ENCODE results near the gene DNAJC5.
"Not testable (repeated sequence)": the region's sequence is repeated elsewhere in the genome, so short reads cannot be mapped to it uniquely, and the experiment has no call there.

The DNAJC5 gene

GRCh38 chr20:63864978-63865640 is 29.8 kb upstream of the DNAJC5 start, which contains the start of gene TPD52L2:
Gene TPD52L2, plus strand, starts transcription at chr20:63865270. Its CDS starts 96 bp downstream, at chr20:63865366.
- H3K27ac Mint-ChIP-seq = peak within 1 kb of the TSS; percentile 83 to 96 (median 87)
- no peaks in the 10 kb centered on the region for H3K9me3 Mint-ChIP-seq
- no peaks in the 10 kb centered on the region for H3K27me3 Mint-ChIP-seq (ENCODE audit: low read depth)
- peaks cover 18% of the 10 kb centered on the region for H3K36me3 Mint-ChIP-seq (ENCODE audit: low read depth)
- peak within 1 kb of the TSS; percentile 88 to 94 (median 91) for H3K4me3 Mint-ChIP-seq
- TF ChIP-seq CTCF (IDR thresholded peaks at IDR 0.05; ENCODE audit: unreplicated experiment in 3 of 3) = no peak
- H3K4me1 Mint-ChIP-seq = peaks cover 23% of the 10 kb centered on the region

- H3K4me3 Mint-ChIP-seq = peak overlapping the region; percentile 88 to 94 (median 91)
- H3K27me3 Mint-ChIP-seq (ENCODE audit: low read depth); H3K27ac Mint-ChIP-seq; H3K9me3 Mint-ChIP-seq: not testable (repeated sequence)
- peaks cover 23% of the 10 kb centered on the region for H3K4me1 Mint-ChIP-seq
- H3K36me3 Mint-ChIP-seq (ENCODE audit: low read depth) = peaks cover 23% of the 10 kb centered on the region
These were observed 27.9 kb upstream of the DNAJC5 start for GRCh38 chr20:63867042-63867441.

DNA sequence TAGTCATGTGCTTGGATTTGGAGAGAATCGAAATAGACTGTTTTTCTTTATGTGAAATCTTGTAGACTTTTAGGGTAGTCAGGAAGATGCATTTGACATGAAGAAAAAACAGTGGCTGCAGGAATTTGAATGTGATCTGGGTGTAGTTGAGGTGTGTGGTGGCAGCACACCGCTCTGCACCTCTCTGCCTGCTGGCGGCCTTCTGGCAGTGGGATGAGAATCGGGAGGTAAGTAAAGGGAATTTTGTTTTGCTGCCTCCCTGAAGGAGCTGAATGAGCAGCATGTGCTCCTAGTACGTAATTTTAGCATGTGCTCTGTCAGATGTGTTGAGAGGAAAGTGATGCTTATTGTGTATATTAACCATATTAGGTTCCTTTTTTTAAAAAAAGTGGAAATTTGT is 26.7 kb upstream of the DNAJC5 start:
- no peak overlapping the region for H3K27ac Mint-ChIP-seq
- peak overlapping the region; percentile 48 to 79 (median 72) for H3K4me3 Mint-ChIP-seq
- peaks cover 24% of the 10 kb centered on the region for H3K36me3 Mint-ChIP-seq (ENCODE audit: low read depth)
- no peaks in the 10 kb centered on the region for H3K9me3 Mint-ChIP-seq
- no peaks in the 10 kb centered on the region for H3K27me3 Mint-ChIP-seq (ENCODE audit: low read depth)
- peaks cover 23% of the 10 kb centered on the region for H3K4me1 Mint-ChIP-seq
- TF ChIP-seq CTCF (IDR thresholded peaks at IDR 0.05; ENCODE audit: unreplicated experiment in 3 of 3) = no peak

DNA sequence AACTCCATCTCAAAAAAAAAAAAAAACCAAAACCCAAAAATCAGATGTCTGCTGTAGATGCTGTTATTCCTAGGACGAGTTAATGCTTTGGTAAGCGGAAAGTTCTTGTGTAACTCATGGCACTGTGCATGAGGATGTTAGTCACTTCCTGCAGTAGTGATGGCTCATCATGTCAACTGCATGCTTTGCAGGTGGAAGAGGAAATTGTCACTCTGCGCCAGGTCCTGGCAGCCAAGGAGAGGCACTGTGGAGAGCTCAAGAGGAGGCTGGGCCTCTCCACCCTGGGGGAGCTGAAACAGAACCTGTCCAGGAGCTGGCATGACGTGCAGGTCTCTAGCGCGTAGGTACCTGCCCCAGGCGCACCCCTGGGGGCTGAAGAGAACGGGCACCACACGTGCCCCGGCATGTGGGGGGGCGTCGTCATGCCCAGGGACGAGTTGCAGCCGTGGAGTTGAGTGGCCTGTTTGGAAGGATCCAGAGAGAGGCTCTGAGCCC is 21.4 kb upstream of the DNAJC5 start:
- no peak for TF ChIP-seq CTCF (IDR thresholded peaks at IDR 0.05; ENCODE audit: unreplicated experiment in 3 of 3)
- Mint-ChIP-seq H3K4me1 (peaks cover 17% of the 10 kb centered on the region), H3K9me3 (no peaks in the 10 kb centered on the region), H3K4me3 (no peak overlapping the region), H3K36me3 (ENCODE audit: low read depth) (peaks cover 46% of the 10 kb centered on the region), H3K27me3 (ENCODE audit: low read depth) (no peaks in the 10 kb centered on the region), H3K27ac (no peak overlapping the region)

DNA sequence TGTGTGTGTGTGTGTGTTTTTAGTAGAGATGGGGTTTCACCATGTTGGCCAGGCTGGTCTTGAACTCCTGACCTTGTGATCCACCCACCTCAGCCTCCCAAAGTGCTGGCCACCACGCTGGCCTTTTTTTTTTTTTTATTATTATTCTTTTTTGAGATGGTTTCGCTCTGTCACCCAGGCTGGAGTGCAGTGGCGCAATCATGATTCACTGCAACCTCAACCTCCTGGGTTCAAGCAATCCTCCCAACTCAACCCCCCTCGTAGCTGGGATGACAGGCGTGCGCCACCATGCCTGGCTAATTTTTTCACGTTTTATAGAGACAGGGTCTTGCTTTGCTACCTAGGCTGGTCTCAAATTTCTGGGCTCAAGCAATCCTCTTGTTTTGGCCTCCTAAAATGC is 20.7 kb upstream of the DNAJC5 start:
- H3K9me3 Mint-ChIP-seq; H3K27me3 Mint-ChIP-seq (ENCODE audit: low read depth); H3K4me3 Mint-ChIP-seq; H3K27ac Mint-ChIP-seq: not testable (repeated sequence)
- H3K4me1 Mint-ChIP-seq = peaks cover 17% of the 10 kb centered on the region
- peaks cover 43% of the 10 kb centered on the region for H3K36me3 Mint-ChIP-seq (ENCODE audit: low read depth)

GRCh38 chr20:63876489-63877036 is 18.4 kb upstream of the DNAJC5 start:
- Mint-ChIP-seq H3K4me1 (peaks cover 17% of the 10 kb centered on the region), H3K27ac (peak overlapping the region; percentile 18 to 68 (median 38)), H3K4me3 (peak overlapping the region in 1 of 3 experiments; percentile 37), H3K9me3 (no peaks in the 10 kb centered on the region), H3K36me3 (ENCODE audit: low read depth) (peaks cover 37% of the 10 kb centered on the region), H3K27me3 (ENCODE audit: low read depth) (no peaks in the 10 kb centered on the region)
- TF ChIP-seq CTCF (IDR thresholded peaks at IDR 0.05; ENCODE audit: unreplicated experiment in 3 of 3) = no peak
